ENCODE data around the gene SF3A1. TPM values are rescaled to one million over a fixed set of nuclear protein-coding genes. Genes with fewer than 3 reads are reported as not detected.

The SF3A1 gene
- total RNA-seq, 1 experiment from 2014 or later, result 272 TPM

GRCh38 chr22:30397656-30398635, 41.3 kb upstream of the SF3A1 start:
- H3K9me3 Mint-ChIP-seq, result no peaks in the 10 kb centered on the region
- no peak for TF ChIP-seq ELF4 (CRISPR knock-in tag; IDR thresholded peaks at IDR 0.05; ENCODE audit: low read depth)
- TF ChIP-seq NFE2L1 (CRISPR knock-in tag; IDR thresholded peaks at IDR 0.05), result no peak
- no peak for TF ChIP-seq CREB1 (CRISPR knock-in tag; IDR thresholded peaks at IDR 0.05)
- no peak for TF ChIP-seq STAT6 (CRISPR knock-in tag; conservative IDR thresholded peaks at IDR 0.05; ENCODE audit: low read depth)
- no peak for TF ChIP-seq MAX (CRISPR knock-in tag; IDR thresholded peaks at IDR 0.05)
- peak overlapping the region; percentile 67 for H3K4me3 Mint-ChIP-seq

GRCh38 chr22:30396871-30397655, 40.4 kb upstream of the SF3A1 start, which contains the start of gene SEC14L2:
Gene SEC14L2, plus strand, starts transcription at chr22:30397018. Its CDS starts 99 bp downstream, at chr22:30397117.
- Mint-ChIP-seq H3K9me3 (no peaks in the 10 kb centered on the region), H3K27me3 (ENCODE audit: low read depth) (peaks cover 64% of the 10 kb centered on the region), H3K27ac (no peak within 1 kb of the TSS), H3K36me3 (no peaks in the 10 kb centered on the region), H3K4me1 (peaks cover 37% of the 10 kb centered on the region), H3K4me3 (peak within 1 kb of the TSS; percentile 85)
- ChIA-PET POLR2A (interaction anchor here (0.6 to 3.2 kb wide), 7 partner anchors 27 to 1030 kb away, joined by 3 to 35 read pairs (median 4); partner anchors contain the start of genes CCDC157, MTFP1 and SF3A1), CTCF (interaction anchor here (0.8 to 4.1 kb wide), 7 partner anchors 9 to 109 kb away, joined by 3 to 56 read pairs (median 16); partner anchors contain the start of genes CASTOR1, CCDC157, MTFP1 and RNF215)
- DNase-seq (ENCODE audit: low spot score), result peak; percentile 76
- TF ChIP-seq FOXP1 (CRISPR knock-in tag; IDR thresholded peaks at IDR 0.05; ENCODE audit: borderline replicate concordance), result peak; percentile 35; the same call in 1 of the 2 replicates
- TF ChIP-seq ZBTB21 (CRISPR knock-in tag; IDR thresholded peaks at IDR 0.05; ENCODE audit: borderline replicate concordance), result peak; percentile 43; the same call in 1 of the 2 replicates
- no peak for TF ChIP-seq E2F5 (CRISPR knock-in tag; IDR thresholded peaks at IDR 0.05)
- TF ChIP-seq FOXP4 (CRISPR knock-in tag; IDR thresholded peaks at IDR 0.05), result peak; percentile 80
- TF ChIP-seq SMAD3 (CRISPR knock-in tag; IDR thresholded peaks at IDR 0.05; ENCODE audit: borderline replicate concordance), result peak; percentile 31; the same call in 1 of the 2 replicates
- no peak for TF ChIP-seq ZNF425 (CRISPR knock-in tag; conservative IDR thresholded peaks at IDR 0.05)
- TF ChIP-seq ATF3 (CRISPR knock-in tag; conservative IDR thresholded peaks at IDR 0.05), result no peak
- no peak for TF ChIP-seq TCF7 (CRISPR knock-in tag; IDR thresholded peaks at IDR 0.05; ENCODE audit: low read depth)
- 0 out of 2 replicates have a peak, but pooled peaks have one; percentile 49 for TF ChIP-seq CBFB (CRISPR knock-in tag; IDR thresholded peaks at IDR 0.05; ENCODE audit: low read depth)
- no peak for TF ChIP-seq GRHL2 (CRISPR knock-in tag; IDR thresholded peaks at IDR 0.05; ENCODE audit: insufficient replicate concordance, severe bottlenecking)
- TF ChIP-seq NFYB (CRISPR knock-in tag; conservative IDR thresholded peaks at IDR 0.05; ENCODE audit: low read depth), result no peak
- TF ChIP-seq CDX4 (CRISPR knock-in tag; IDR thresholded peaks at IDR 0.05; ENCODE audit: borderline replicate concordance), result no peak
- ATAC-seq, result peak; percentile 84

More at GRCh38 chr22:30397656-30398635, 41.3 kb upstream of the SF3A1 start:
- Mint-ChIP-seq H3K27me3 (ENCODE audit: low read depth) (peaks cover 64% of the 10 kb centered on the region), H3K36me3 (no peaks in the 10 kb centered on the region), H3K27ac (no peak overlapping the region), H3K4me1 (peaks cover 36% of the 10 kb centered on the region)
- POLR2A ChIA-PET, result interaction anchor here (0.6 to 3.2 kb wide), 5 partner anchors 16 to 514 kb away, joined by 3 to 35 read pairs (median 4); partner anchors contain the start of genes CCDC157, MTFP1 and SF3A1
- CTCF ChIA-PET, result interaction anchor here (1.9 to 4.1 kb wide), 5 partner anchors 10 to 110 kb away, joined by 8 to 56 read pairs (median 23); partner anchors contain the start of genes CASTOR1, CCDC157, MTFP1 and RNF215
- DNase-seq (ENCODE audit: low spot score) (no peak), ATAC-seq (peak; percentile 3; the same call in 1 of the 2 replicates)
